C4-2B (cell line): ENCODE data around the gene ANGEL1.

Experiments used
- ZFX ChIP-seq: fragments of 450-650 bp; IDR thresholded peaks from 2 replicates; pipeline ENCODE4 v1.6.1; 2017
- TF ChIP-seq, protein P1 (sequence below): fragments of 450-650 bp; conservative IDR thresholded peaks from 2 replicates; pipeline ENCODE4 v1.5.1; 2017; ENCODE audit warnings: mild to moderate bottlenecking

DNA sequence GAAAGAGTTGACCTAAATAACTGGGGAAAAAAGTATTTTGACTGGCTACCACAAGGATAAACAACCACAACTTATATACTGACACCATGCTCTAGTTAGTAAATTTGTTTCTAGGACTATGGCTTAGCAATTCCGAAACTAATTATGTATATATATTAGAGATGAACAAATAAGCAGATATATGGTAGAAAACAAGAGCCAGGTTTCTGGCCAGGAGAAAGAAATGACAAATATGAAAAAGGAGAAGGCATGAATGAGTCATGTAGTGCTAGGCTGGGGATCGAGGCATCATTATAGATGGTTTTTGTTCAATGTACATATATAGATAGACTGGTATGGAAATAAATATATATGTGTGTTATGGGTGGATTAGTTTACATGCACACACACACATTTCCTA lies 8.0 kb upstream of the ANGEL1 start:
- TF ChIP-seq, protein P1, sequence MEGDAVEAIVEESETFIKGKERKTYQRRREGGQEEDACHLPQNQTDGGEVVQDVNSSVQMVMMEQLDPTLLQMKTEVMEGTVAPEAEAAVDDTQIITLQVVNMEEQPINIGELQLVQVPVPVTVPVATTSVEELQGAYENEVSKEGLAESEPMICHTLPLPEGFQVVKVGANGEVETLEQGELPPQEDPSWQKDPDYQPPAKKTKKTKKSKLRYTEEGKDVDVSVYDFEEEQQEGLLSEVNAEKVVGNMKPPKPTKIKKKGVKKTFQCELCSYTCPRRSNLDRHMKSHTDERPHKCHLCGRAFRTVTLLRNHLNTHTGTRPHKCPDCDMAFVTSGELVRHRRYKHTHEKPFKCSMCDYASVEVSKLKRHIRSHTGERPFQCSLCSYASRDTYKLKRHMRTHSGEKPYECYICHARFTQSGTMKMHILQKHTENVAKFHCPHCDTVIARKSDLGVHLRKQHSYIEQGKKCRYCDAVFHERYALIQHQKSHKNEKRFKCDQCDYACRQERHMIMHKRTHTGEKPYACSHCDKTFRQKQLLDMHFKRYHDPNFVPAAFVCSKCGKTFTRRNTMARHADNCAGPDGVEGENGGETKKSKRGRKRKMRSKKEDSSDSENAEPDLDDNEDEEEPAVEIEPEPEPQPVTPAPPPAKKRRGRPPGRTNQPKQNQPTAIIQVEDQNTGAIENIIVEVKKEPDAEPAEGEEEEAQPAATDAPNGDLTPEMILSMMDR: no peak
- TF ChIP-seq ZFX: no peak
